ENCODE measurements around the gene AMPD3.

The AMPD3 gene

GRCh38 chr11:10522276-10522675, 67.2 kb downstream of the AMPD3 start:
- no peak for DNase-seq
- Histone ChIP-seq H3K9me3 (no peaks in the 10 kb centered on the region), H3K4me3 (ENCODE audit: low read depth, low read length) (no peak overlapping the region), H3K27me3 (no peaks in the 10 kb centered on the region), H3K4me1 (no peaks in the 10 kb centered on the region), H3K36me3 (no peaks in the 10 kb centered on the region)
- TF ChIP-seq CTCF (IDR thresholded peaks at IDR 0.05; ENCODE audit: low read depth, low read length) = no peak

- H3K27me3 ChIP-seq = no peaks in the 10 kb centered on the region
- H3K4me1 ChIP-seq = no peaks in the 10 kb centered on the region
- H3K4me3 ChIP-seq (ENCODE audit: low read depth, low read length) = no peak overlapping the region
- no peak for TF ChIP-seq CTCF (IDR thresholded peaks at IDR 0.05; ENCODE audit: low read depth, low read length)
- no peaks in the 10 kb centered on the region for H3K36me3 ChIP-seq
- DNase-seq = no peak
- no peaks in the 10 kb centered on the region for H3K9me3 ChIP-seq
Measured at GRCh38 chr11:10522921-10523320, 67.9 kb downstream of the AMPD3 start.

GRCh38 chr11:10524471-10524870, 69.4 kb downstream of the AMPD3 start:
- Histone ChIP-seq H3K9me3 (no peaks in the 10 kb centered on the region), H3K4me1 (no peaks in the 10 kb centered on the region), H3K36me3 (no peaks in the 10 kb centered on the region), H3K27me3 (no peaks in the 10 kb centered on the region), H3K4me3 (ENCODE audit: low read depth, low read length) (no peak overlapping the region)
- DNase-seq = no peak
- TF ChIP-seq CTCF (IDR thresholded peaks at IDR 0.05; ENCODE audit: low read depth, low read length) = no peak

- Histone ChIP-seq H3K27me3 (no peaks in the 10 kb centered on the region), H3K4me1 (no peaks in the 10 kb centered on the region), H3K36me3 (no peaks in the 10 kb centered on the region), H3K9me3 (no peaks in the 10 kb centered on the region), H3K4me3 (ENCODE audit: low read depth, low read length) (no peak overlapping the region)
- no peak for TF ChIP-seq CTCF (IDR thresholded peaks at IDR 0.05; ENCODE audit: low read depth, low read length)
- no peak for DNase-seq
Measured at GRCh38 chr11:10526974-10527918, 72.2 kb downstream of the AMPD3 start.

GRCh38 chr11:10528121-10528520, 73.1 kb downstream of the AMPD3 start:
- H3K9me3 ChIP-seq = no peaks in the 10 kb centered on the region
- no peaks in the 10 kb centered on the region for H3K36me3 ChIP-seq
- H3K4me3 ChIP-seq (ENCODE audit: low read depth, low read length) = no peak overlapping the region
- no peaks in the 10 kb centered on the region for H3K4me1 ChIP-seq
- DNase-seq = no peak
- no peaks in the 10 kb centered on the region for H3K27me3 ChIP-seq
- no peak for TF ChIP-seq CTCF (IDR thresholded peaks at IDR 0.05; ENCODE audit: low read depth, low read length)

GRCh38 chr11:10529279-10529678, 74.2 kb downstream of the AMPD3 start:
- no peaks in the 10 kb centered on the region for H3K27me3 ChIP-seq
- no peak overlapping the region for H3K4me3 ChIP-seq (ENCODE audit: low read depth, low read length)
- no peaks in the 10 kb centered on the region for H3K36me3 ChIP-seq
- no peak for TF ChIP-seq CTCF (IDR thresholded peaks at IDR 0.05; ENCODE audit: low read depth, low read length)
- H3K9me3 ChIP-seq = no peaks in the 10 kb centered on the region
- no peak for DNase-seq
- no peaks in the 10 kb centered on the region for H3K4me1 ChIP-seq

Data from BE2C (cell line).